CD4-positive, alpha-beta T cell treated with Interleukin-10 for 1 hour (primary cell): ENCODE data around the gene CTTNBP2.

ENCODE experiments used
- DNase-seq: peaks from one replicate; pipeline ENCODE4 v3.0.0-alpha.2; 2020

Gene CTTNBP2

DNA sequence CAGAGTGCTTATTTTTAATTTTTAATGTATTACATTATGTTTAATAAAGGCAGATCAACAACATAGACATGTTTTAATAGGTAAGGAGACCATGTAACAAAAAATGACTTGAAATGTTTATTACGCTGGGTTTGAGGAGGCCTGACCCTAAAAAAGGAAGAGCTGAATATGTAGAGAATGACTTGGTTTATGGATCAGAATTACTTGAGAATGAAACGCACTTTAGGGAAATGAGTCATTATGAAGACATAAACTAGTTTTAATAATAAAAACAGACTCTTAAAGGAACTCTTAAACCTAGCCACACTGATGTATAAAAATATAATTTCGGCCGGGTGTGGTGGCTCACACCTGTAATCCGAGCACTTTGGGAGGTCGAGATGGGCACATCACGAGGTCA lies 56.5 kb downstream of the CTTNBP2 start:
- no peak for DNase-seq

DNA sequence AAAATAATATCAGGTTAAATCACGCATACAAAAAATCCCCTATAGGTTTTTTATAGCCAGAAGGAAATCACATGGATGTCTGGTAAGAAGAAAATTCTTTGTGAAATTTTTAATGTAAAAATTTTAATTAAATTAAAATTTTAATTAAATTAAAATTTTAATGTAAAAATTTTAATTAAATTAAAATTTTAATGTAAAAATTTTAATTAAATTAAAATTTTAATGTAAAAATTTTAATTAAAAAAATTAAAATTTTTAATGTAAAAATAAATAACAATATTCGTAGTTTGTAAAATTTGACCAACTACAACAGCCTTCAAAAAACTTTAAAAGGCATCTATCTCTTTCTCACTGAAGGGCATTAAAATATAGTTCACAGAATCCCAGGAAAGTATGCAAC lies 61.5 kb downstream of the CTTNBP2 start:
- no peak for DNase-seq

GRCh38 chr7:117810642-117811512 lies 62.4 kb downstream of the CTTNBP2 start:
- DNase-seq: no peak

- DNase-seq: no peak
Observed at GRCh38 chr7:117809958-117810357, 63.3 kb downstream of the CTTNBP2 start.

DNA sequence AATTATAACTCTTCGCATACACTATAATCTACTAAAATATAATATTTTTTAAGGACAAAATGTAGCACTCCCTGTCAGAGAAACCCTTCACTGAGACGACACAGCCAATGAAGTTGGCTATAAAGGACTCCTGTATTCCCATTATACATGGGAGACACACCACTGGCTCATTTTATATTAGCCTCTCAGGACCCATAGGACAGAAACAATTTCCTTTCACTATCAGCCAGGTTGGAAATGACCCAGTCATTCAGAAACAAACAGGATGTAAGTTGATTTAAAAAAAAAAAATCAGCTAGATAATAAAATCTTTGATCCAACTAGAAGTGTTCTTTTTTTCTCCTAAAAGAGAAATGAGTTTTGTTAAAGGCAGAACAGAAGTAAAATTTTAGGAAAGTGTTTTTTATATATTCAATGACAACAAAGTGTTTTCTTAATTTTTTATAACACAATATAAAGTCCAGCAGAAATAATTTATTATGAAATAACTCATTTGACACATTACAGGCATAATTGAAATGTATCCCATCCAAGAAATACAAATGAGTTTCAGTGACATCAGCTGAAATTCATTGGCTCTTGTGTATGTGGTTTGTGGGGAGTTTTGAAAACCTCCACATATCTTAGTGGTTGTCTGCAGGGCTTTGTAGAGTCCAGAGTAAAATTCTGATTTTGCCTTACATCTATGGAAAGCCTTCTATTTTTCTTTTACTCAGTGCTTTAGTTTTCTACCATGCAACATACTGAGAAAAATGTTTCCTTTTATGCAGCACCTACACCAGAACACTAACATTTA lies 64.1 kb downstream of the CTTNBP2 start:
- DNase-seq: no peak

DNA sequence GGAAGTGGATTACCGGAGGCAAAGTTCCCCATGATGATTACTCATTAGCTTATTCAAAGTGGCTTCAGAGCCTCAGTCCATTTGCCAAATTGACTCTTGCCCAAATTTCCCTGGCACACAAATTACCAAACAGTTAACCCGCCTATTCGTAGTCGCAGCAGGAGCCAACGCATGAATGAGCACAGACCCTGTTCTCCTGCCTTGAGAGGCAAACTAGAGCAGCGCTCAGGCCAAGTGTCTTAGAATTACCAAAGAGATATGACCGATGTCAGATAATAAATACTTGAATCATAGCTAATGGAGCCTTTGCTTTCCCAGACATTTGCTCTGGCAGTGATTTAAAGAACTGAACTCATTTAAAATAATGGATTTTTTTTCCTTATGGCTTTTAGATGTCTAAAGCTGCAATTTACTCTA lies 64.9 kb downstream of the CTTNBP2 start:
- no peak for DNase-seq

DNA sequence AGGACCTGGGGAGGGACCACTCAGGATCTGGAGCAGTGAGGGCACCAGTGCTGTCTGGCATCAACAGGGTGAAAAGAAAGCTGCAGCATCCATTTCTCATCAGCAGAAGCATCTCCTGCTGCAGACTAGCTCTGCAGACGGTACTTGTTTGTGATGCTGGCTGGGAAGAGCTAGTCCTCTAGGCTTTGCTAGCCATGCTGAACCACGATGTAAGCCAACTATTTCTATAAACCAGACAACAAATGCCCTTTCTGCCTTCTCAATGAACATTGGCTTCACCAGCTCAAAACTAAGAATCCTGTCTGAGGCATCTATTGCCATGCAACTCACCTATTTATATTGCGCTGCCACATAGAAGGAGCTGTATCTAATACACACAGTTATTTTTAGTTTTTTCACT lies 65.6 kb downstream of the CTTNBP2 start:
- DNase-seq: no peak

- no peak for DNase-seq
Observed at GRCh38 chr7:117806011-117806410, 67.2 kb downstream of the CTTNBP2 start.

DNA sequence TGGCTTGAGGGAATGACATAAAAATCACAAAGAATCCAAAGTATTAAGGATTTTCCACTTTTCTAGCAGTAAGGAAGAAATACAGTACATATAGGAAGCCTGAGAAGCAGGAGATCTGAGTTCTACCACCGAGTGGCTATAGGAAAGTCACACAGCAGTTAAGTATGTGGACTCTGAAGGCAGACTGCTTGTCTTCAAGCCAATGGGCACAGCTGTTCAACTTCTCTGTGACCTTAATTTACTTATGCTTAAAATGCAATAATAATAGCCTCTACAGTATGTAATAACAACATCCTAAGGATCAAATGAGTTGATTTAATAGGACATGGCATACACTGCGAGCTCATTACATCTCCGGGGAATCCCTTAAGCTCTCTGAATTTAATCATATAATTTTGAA lies 68.0 kb downstream of the CTTNBP2 start:
- DNase-seq: no peak

GRCh38 chr7:117803476-117803875 lies 69.8 kb downstream of the CTTNBP2 start:
- DNase-seq: no peak

GRCh38 chr7:117802660-117803059 lies 70.6 kb downstream of the CTTNBP2 start:
- no peak for DNase-seq

DNA sequence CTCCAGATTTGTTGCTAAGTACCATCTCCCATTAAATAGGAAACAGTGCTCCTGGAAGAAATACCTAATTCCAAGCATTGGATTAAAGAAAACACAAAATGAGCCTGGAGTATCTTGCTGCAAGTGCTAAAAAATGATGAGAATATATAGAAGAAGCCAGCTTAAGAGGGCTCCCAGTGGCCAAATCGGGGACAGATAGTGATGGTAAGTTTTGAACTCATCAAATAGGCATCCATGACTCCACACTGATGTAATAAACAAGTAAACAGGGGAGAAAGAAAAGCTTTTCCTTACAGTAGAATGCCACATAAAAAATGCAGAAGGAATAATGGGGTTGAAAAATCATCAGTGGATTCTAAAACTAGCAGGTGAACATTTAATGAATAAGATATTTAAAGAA lies 72.4 kb downstream of the CTTNBP2 start:
- no peak for DNase-seq

- no peak for DNase-seq
Observed at GRCh38 chr7:117800406-117800805, 72.8 kb downstream of the CTTNBP2 start.

DNA sequence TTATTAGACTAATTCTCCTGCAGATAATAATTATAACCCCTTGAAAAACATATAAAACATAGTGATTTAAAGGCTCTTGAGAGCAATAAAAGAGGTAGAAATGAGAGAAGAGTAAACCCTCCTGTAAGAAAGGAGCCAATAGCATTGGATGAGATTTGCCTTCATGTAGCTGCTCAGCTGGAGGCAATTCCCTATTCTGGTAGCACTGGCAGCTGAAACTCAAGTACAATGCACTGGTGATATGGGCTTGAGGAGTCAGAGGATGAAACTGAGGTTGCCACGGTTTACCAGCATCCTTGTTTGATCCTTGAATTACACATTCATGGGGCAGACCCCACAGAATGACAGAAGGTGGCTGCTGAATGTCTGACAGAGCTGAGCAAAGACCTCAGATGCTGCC lies 76.4 kb downstream of the CTTNBP2 start:
- DNase-seq: no peak

DNA sequence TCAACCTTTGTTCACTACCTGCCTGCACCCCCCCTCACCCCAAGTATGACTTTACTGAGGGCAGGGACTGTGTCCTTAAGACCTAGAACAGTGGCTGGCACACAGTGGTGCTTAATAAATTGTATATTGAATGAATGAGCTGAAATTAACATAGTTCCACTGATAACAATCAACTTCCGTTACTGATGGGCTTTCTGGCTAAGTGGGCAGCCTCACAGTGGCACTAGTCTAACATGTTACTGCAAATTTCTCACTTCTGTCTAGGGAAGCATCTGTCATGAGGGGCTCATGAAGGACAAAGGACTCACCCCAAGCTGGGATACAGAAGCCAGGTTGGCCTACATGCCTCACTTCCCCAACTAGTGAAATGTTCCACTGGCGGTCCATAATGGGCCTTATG lies 79.3 kb downstream of the CTTNBP2 start:
- DNase-seq: no peak

DNA sequence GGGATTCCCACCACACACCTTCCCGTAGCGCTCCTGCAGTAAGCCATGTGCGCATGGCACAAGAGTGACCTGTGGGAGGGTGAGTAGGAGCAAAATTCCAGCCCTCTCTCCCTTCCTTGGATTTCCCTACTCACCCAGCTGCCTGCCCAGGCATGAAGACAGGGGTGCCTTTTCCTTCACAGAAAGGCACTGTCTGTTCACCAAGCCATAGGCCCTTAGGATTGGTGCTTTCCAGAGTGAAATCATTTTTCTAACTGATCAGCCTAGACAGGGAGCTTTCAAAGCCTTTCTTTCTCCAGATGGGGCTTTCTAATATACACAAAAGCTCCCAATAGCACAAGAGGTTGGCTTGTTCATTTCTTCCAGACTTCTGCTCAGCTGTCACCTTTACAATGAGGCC lies 79.7 kb downstream of the CTTNBP2 start:
- no peak for DNase-seq

DNA sequence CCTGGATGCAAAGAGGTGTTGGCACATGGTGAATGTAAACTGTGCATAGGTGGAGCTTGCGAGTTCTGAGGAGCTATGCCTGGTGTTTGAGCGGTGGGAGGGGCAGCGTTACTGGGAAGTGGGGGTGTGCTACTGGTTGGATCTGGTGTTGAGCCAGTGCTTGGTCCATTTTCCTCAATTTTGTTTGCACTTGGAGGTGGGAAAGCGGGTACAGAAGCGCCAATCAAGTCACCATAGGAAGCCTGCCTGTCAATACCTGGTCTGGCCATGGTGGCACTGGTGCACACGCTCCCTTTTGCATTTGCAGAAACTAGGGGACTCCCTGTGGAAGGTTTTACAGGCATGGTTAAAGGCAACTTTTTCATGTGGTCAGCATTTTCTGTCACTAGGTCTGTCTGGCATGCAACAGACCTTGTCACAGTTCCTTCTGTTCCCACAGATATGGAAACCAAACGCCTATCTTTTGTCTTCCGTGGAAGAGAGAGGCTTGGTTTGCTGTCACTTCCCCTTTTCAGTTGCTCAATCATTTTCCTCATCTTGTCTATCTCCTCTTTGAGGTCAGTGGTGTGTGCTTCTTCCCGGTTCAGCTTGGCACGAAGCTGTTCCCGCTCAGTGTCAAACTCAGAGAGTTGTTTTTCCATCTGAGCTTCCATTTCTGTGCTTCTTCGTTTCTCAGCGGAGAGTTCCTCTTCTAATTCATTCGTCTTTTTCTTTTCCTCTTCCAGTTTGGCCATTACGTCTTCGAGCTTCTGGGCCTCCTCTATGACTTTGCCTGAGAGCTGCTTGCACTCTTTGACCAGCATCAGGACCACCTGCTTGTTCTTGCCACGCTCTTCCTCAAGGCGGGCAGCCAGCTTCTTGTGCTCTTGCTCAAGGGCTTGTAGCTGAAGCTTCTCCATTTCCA lies 81.1 kb downstream of the CTTNBP2 start:
- peak; percentile 3 for DNase-seq

DNA sequence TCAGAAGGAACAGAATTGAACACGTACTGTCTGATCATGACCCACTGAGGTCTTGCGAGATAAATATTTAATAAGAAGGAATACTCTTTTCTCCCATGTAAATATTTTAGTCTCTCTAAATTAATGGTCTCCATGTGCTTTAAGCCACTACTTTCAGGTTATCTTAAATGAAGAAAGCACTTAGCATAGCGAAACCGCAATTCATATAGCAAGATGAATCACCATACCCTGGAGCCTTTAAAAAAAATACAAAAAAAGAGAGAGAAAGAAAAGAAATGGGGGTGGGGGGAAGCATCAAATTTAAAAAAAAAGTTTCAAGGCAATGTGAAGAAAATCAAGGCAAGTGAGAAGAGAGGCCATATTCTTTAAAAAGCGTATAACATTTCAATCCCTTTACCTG lies 82.5 kb downstream of the CTTNBP2 start:
- no peak for DNase-seq

- DNase-seq: no peak
Observed at GRCh38 chr7:117790251-117790650, 83.0 kb downstream of the CTTNBP2 start.

DNA sequence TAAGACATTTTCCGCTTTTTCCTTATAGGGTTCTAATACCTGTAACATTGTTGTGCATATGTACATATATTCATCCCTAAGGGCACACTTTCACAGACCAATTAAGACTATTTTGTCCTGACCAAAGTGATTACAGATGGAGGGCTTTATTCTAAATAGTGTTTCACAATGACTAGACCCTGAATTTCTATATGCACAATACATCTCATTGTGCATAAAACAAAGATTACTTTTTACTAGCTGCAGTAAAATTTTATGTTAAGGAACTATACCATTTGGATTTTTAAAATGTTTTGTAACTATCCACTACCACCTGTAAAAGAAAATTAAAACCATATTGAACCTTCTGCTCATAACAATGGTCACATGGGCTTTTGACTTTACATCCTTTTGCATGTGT lies 87.8 kb downstream of the CTTNBP2 start:
- DNase-seq: no peak

DNA sequence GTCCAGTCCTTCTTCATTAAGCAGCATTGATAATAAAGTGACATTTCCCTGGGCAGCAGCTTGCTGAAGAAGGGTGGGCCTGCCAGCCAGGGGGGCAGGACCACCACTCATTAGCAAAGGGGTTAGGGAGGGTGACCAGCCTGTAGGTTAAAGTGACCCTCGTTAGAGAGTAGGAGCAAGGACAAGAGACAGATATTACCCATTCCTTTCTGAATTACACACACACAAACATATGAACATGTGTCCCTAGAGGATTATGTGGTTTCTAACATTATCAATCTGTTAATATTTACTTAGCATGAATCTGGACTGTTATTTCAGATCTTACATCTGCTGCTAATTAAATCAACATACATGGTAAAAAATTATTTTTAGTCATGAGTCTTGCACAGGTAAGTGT lies 88.9 kb downstream of the CTTNBP2 start:
- no peak for DNase-seq

GRCh38 chr7:117782761-117783160 lies 90.5 kb downstream of the CTTNBP2 start:
- DNase-seq: no peak

- no peak for DNase-seq
Observed at GRCh38 chr7:117781707-117782106, 91.5 kb downstream of the CTTNBP2 start.
